ENCODE data around the gene ASIC2. TPM values are rescaled to one million over a fixed set of nuclear protein-coding genes. Genes with fewer than 3 reads are reported as not detected.

The ASIC2 gene
- total RNA-seq, 4 donors from 2014 or later = 0.80 to 1.8 (median 1.4) TPM; not detected in 1

DNA sequence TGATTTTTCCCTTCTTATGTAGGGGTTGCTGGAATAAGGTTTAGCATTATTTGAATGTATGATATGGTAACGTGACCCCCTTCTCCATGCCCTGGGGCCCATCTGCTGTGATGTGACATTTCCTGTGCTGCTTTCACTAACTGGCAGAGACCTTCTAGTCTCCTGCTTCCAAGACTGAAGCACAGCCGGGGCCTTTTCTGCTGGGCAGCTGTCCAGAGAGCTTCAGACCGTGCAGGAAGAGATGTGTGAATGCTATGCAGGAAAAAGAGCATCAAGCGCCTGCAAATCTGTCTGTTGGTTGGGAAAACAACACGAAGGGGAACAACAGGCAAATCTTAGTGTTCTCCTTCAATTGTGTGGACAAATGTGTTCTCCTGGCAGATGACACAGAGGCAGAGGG is 173.0 kb downstream of the ASIC2 start:
- Histone ChIP-seq H3K4me3 (no peak overlapping the region), H3K9me3 (no peaks in the 10 kb centered on the region), H3K36me3 (no peaks in the 10 kb centered on the region), H3K4me1 (no peaks in the 10 kb centered on the region), H3K27me3 (no peaks in the 10 kb centered on the region), H3K27ac (no peak overlapping the region)
- no peak for TF ChIP-seq CTCF (IDR thresholded peaks at IDR 0.05)
- no peak for TF ChIP-seq POLR2A (IDR thresholded peaks at IDR 0.05)
- DNase-seq = no peak

DNA sequence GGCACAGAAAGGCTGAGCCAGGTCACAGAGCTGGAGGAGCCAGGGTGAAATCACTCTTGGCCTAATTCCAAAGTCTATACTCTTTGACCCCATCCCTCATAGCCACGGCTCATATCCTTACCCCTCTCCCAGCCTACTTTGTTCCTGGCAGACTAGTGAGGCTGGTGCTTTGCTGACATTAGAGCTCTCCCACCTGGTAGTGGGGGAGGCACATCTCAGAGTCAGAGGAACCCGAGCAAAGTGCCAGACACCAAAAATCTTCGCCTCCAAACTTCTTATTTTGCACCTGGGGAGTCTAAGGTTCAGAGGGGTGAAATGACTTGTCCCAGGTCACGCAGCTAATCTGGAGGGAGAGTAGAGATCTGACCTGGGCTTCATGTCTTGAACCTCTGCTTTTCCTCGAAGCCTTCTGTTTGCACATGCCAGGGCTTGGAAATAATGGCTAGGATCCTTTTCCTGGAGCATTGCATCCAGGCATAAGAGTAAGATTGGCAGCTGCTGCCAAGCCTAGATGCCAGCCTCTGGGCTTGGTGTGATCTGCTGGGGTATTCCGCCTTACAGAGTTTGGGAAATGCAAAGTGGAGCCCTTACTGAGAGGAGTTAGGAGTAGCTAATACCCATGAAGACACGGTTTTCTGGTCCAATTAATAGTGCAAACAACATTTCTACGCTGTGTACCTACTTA is 174.6 kb downstream of the ASIC2 start:
- Histone ChIP-seq H3K27ac (no peak overlapping the region), H3K36me3 (no peaks in the 10 kb centered on the region), H3K9me3 (no peaks in the 10 kb centered on the region), H3K4me3 (no peak overlapping the region), H3K4me1 (no peaks in the 10 kb centered on the region), H3K27me3 (no peaks in the 10 kb centered on the region)
- no peak for DNase-seq
- TF ChIP-seq POLR2A (IDR thresholded peaks at IDR 0.05) = no peak
- no peak for TF ChIP-seq CTCF (IDR thresholded peaks at IDR 0.05)

- no peak for TF ChIP-seq CTCF (IDR thresholded peaks at IDR 0.05)
- TF ChIP-seq POLR2A (IDR thresholded peaks at IDR 0.05) = no peak
- H3K9me3 ChIP-seq = no peaks in the 10 kb centered on the region
- no peaks in the 10 kb centered on the region for H3K4me1 ChIP-seq
- no peaks in the 10 kb centered on the region for H3K27me3 ChIP-seq
- no peak for DNase-seq
- H3K4me3 ChIP-seq = no peak overlapping the region
- no peak overlapping the region for H3K27ac ChIP-seq
- H3K36me3 ChIP-seq = no peaks in the 10 kb centered on the region
These were observed 177.0 kb downstream of the ASIC2 start for GRCh38 chr17:33116021-33116551.

DNA sequence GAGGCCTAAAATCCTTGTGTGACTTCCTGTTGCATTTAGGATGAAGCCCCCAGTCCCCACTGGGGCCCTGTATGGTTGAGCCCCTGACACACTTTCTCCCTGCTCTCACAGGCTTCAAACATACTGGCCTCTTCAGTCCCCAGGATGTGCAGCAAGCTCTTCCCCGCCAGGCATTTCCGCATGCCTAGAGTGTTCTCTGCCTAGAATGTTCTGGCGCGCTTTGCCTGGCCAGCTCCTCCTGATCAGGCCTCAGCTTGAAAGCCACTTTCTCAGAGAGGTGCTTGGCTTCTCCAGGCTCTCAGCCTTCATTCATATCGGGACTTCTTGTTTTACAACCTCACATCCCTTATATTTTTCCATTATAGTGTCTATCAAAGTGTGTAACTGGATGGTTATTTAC is 177.7 kb downstream of the ASIC2 start:
- H3K4me3 ChIP-seq = no peak overlapping the region
- H3K27me3 ChIP-seq = no peaks in the 10 kb centered on the region
- no peaks in the 10 kb centered on the region for H3K9me3 ChIP-seq
- no peaks in the 10 kb centered on the region for H3K36me3 ChIP-seq
- no peak overlapping the region for H3K27ac ChIP-seq
- H3K4me1 ChIP-seq = no peaks in the 10 kb centered on the region
- no peak for TF ChIP-seq POLR2A (IDR thresholded peaks at IDR 0.05)
- no peak for TF ChIP-seq CTCF (IDR thresholded peaks at IDR 0.05)
- no peak for DNase-seq

GRCh38 chr17:33113991-33114370 is 179.1 kb downstream of the ASIC2 start:
- Histone ChIP-seq H3K9me3 (no peaks in the 10 kb centered on the region), H3K4me3 (no peak overlapping the region), H3K4me1 (no peaks in the 10 kb centered on the region), H3K27ac (no peak overlapping the region), H3K27me3 (no peaks in the 10 kb centered on the region), H3K36me3 (no peaks in the 10 kb centered on the region)
- no peak for DNase-seq
- no peak for TF ChIP-seq CTCF (IDR thresholded peaks at IDR 0.05)
- no peak for TF ChIP-seq POLR2A (IDR thresholded peaks at IDR 0.05)
